ENCODE measurements around the gene LRIG1. TPM values are rescaled to one million over a fixed set of nuclear protein-coding genes. Genes with fewer than 3 reads are reported as not detected.

LRIG1 gene
- total RNA-seq, 4 donors from 2014 or later: 42.3 to 152 (median 66.1) TPM

- no peak for TF ChIP-seq CTCF (IDR thresholded peaks at IDR 0.05; ENCODE audit: low read depth)
Measured at GRCh38 chr3:66536791-66537190, 36.0 kb upstream of the LRIG1 start.

- no peak for TF ChIP-seq CTCF (IDR thresholded peaks at IDR 0.05; ENCODE audit: low read depth)
Measured at GRCh38 chr3:66534304-66534845, 33.6 kb upstream of the LRIG1 start.

- no peak for TF ChIP-seq CTCF (IDR thresholded peaks at IDR 0.05; ENCODE audit: low read depth)
Measured at GRCh38 chr3:66532613-66533012, 31.8 kb upstream of the LRIG1 start.

GRCh38 chr3:66532160-66532587 lies 31.4 kb upstream of the LRIG1 start:
- TF ChIP-seq CTCF (IDR thresholded peaks at IDR 0.05; ENCODE audit: low read depth): no peak

GRCh38 chr3:66531256-66531655 lies 30.4 kb upstream of the LRIG1 start:
- TF ChIP-seq CTCF (IDR thresholded peaks at IDR 0.05; ENCODE audit: low read depth): no peak

GRCh38 chr3:66527246-66527645 lies 26.4 kb upstream of the LRIG1 start:
- no peak for TF ChIP-seq CTCF (IDR thresholded peaks at IDR 0.05; ENCODE audit: low read depth)

DNA sequence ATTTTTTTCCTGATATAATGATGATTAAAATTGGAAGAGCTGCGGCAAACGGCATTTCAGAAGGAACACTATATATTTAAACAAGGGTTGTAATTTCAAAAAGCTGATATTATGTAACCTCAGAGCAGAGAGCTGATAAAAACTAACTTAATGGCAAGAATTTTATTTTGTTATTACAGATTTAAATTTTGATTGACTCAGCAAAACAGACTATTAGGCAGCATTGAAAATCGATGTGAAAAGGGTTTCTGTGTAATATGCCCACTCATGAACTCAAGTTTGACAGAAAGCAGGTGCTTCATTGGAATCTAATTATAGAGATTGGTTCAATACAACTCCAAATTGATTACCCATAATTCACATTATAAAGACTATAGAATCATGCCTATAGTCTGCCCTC lies 24.9 kb upstream of the LRIG1 start:
- no peak for TF ChIP-seq CTCF (IDR thresholded peaks at IDR 0.05; ENCODE audit: low read depth)

Measured in subcutaneous adipose tissue (tissue), 4 donors.